MM.1S (cell line): ENCODE results near the gene CRHBP.

Experiments used
- CTCF ChIP-seq: fragments of 300-600 bp; sonication (generic); IDR thresholded peaks from 2 replicates; pipeline ENCODE4 v1.5.1; 2016; ENCODE audit warnings: antibody characterized with exemption, low read length, mixed read lengths
- EZH2 ChIP-seq: fragments of 300-600 bp; sonication (generic); optimal IDR thresholded peaks from 2 replicates; pipeline ENCODE3; 2017; ENCODE audit warnings: low read depth, mild to moderate bottlenecking, antibody characterized with exemption, low read length, mixed read lengths
- EZH2phosphoT487 ChIP-seq: fragments of 300-600 bp; sonication (generic); IDR thresholded peaks from 2 replicates; pipeline ENCODE4 v1.6.1; 2018; ENCODE audit warnings: antibody characterized with exemption, low read length

- TF ChIP-seq EZH2 (no peak), CTCF (no peak), EZH2phosphoT487 (no peak)
Observed at GRCh38 chr5:76986825-76987526, 34.1 kb downstream of the CRHBP start.
